ENCODE results near the gene FBXO40.

GRCh38 chr3:121624147-121624899, 31.1 kb downstream of the FBXO40 start:
- TF ChIP-seq POLR2A (IDR thresholded peaks at IDR 0.05; ENCODE audit: low read length), result no peak
- no peak for TF ChIP-seq GATA1 (IDR thresholded peaks at IDR 0.05; ENCODE audit: low read depth, low read length)

Measured in erythroblast (primary cell).